GM03348 (cell line): ENCODE measurements around the gene DZIP1.

ENCODE experiments used
- DNase-seq: peaks from one replicate; pipeline ENCODE4 v3.0.0; 2012; ENCODE audit warnings: low spot score

Gene DZIP1

GRCh38 chr13:95642999-95643398, 1.5 kb downstream of the DZIP1 start:
- DNase-seq: no peak

GRCh38 chr13:95642028-95642621, 2.4 kb downstream of the DZIP1 start:
- peak; percentile 80 for DNase-seq

- DNase-seq: peak; percentile 11
Observed at GRCh38 chr13:95641291-95642027, 3.0 kb downstream of the DZIP1 start.

GRCh38 chr13:95636853-95637252, 7.7 kb downstream of the DZIP1 start:
- DNase-seq: no peak

GRCh38 chr13:95630593-95630992, 13.9 kb downstream of the DZIP1 start:
- DNase-seq: no peak

- no peak for DNase-seq
Observed at GRCh38 chr13:95629071-95629470, 15.4 kb downstream of the DZIP1 start.

- no peak for DNase-seq
Observed at GRCh38 chr13:95628488-95628887, 16.0 kb downstream of the DZIP1 start.

GRCh38 chr13:95627590-95627989, 16.9 kb downstream of the DZIP1 start:
- no peak for DNase-seq

- DNase-seq: no peak
Observed at GRCh38 chr13:95626768-95627167, 17.7 kb downstream of the DZIP1 start.

GRCh38 chr13:95624020-95624419, 20.5 kb downstream of the DZIP1 start:
- peak; percentile 74 for DNase-seq

GRCh38 chr13:95623141-95623540, 21.4 kb downstream of the DZIP1 start:
- no peak for DNase-seq

GRCh38 chr13:95620825-95621498, 23.5 kb downstream of the DZIP1 start:
- no peak for DNase-seq

GRCh38 chr13:95620030-95620824, 24.3 kb downstream of the DZIP1 start:
- no peak for DNase-seq

GRCh38 chr13:95615539-95615938, 29.0 kb downstream of the DZIP1 start:
- no peak for DNase-seq

GRCh38 chr13:95614641-95615245, 29.8 kb downstream of the DZIP1 start:
- no peak for DNase-seq

- DNase-seq: no peak
Observed at GRCh38 chr13:95608640-95609323, 35.7 kb downstream of the DZIP1 start.

- DNase-seq: no peak
Observed at GRCh38 chr13:95607366-95607765, 37.1 kb downstream of the DZIP1 start.

GRCh38 chr13:95605448-95606125, 38.9 kb downstream of the DZIP1 start:
- DNase-seq: no peak

- no peak for DNase-seq
Observed at GRCh38 chr13:95604556-95604915, 40.0 kb downstream of the DZIP1 start.

GRCh38 chr13:95603887-95604555, 40.5 kb downstream of the DZIP1 start:
- no peak for DNase-seq
